Cardiac fibroblast (primary cell): ENCODE measurements around the gene NEDD8.
"Not testable (repeated sequence)": the region's sequence is repeated elsewhere in the genome, so short reads cannot be mapped to it uniquely, and the experiment has no call there.

ENCODE experiments used
- DNase-seq, 2 donors: peaks; one replicate each; pipeline versions ENCODE4 v3.0.0 to v3.0.0-alpha.2; 2010; ENCODE audit warnings: low read depth in 2 of 2
- H3K4me3 ChIP-seq, 2 donors: replicated peaks in 1 of 2; 1 replicate in 1 of 2; 2 replicates in 1 of 2; pipeline ENCODE4 v1.5.1; 2011; ENCODE audit warnings: low read depth in 2 of 2, low read length in 2 of 2, mild to moderate bottlenecking in 2 of 2, moderate library complexity in 1 of 2
- TF ChIP-seq, protein P1 (sequence below): IDR thresholded peaks from one replicate; pipeline ENCODE4 v1.5.1; 2011; ENCODE audit warnings: low read depth, mild to moderate bottlenecking, low read length, inconsistent platforms

NEDD8 gene

DNA sequence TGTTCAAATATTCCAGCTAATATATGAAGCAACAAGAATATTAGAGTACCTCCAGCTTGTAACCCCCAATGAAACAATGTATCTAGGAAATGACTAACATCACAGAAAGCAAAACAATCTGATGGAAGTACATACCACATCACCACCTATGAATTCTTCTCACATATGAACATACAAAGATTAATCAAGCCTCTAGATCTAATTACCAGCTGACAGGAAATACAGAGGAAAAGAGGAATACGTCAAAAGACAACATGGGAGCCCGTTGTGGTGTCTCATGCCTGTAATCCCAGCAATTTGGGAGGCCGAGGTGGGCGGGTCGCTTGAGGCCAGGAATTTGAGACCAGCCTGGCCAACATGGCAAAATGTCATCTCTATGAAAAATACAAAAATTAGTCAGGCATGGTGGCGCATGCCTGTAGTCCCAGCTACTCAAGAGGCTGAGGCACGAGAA, 7.5 kb downstream of the NEDD8 start:
- no peak overlapping the region for H3K4me3 ChIP-seq
- peak; percentile 87 to 96 for DNase-seq
- TF ChIP-seq, protein P1, sequence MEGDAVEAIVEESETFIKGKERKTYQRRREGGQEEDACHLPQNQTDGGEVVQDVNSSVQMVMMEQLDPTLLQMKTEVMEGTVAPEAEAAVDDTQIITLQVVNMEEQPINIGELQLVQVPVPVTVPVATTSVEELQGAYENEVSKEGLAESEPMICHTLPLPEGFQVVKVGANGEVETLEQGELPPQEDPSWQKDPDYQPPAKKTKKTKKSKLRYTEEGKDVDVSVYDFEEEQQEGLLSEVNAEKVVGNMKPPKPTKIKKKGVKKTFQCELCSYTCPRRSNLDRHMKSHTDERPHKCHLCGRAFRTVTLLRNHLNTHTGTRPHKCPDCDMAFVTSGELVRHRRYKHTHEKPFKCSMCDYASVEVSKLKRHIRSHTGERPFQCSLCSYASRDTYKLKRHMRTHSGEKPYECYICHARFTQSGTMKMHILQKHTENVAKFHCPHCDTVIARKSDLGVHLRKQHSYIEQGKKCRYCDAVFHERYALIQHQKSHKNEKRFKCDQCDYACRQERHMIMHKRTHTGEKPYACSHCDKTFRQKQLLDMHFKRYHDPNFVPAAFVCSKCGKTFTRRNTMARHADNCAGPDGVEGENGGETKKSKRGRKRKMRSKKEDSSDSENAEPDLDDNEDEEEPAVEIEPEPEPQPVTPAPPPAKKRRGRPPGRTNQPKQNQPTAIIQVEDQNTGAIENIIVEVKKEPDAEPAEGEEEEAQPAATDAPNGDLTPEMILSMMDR, result no peak

DNA sequence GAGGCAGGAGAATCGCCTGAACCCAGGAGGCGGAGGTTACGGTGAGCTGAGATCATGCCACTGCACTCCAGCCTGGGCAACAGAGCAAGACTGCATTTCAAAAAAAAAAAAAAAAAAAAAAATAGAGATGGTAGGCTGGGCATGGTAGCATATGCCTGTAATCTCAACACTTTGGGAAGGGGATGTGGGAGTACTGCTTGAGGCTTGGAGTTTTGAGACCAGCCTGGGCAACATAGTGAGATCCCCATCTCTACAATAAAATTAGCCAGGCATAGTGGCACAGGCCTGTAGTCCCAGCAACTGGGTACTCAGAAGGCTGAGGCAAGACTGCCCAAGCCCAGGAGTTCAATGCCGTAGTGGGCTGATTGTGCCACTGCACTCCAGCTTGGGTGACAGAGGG, 9.2 kb downstream of the NEDD8 start:
- not testable (repeated sequence) for DNase-seq, H3K4me3 ChIP-seq

DNA sequence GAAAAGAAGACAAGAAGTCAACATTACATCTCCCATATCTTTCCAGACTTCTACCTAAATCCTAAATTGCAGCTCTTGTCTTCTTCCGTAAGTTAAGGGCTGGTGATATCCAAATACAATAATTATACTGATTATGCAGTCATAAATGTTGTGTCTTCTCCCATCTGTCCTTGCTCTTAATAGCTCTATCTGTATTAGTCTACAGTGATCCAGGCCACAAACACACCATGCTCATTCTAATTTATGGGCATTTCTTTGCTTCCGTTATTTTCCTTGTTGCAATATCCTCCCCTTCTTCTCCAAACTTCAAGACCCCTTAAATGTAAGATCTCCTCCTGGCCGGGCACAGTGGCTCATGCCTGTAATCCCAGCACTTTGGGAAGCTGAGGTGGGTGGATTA, 12.6 kb downstream of the NEDD8 start:
- TF ChIP-seq, protein P1, result no peak
- DNase-seq, result no peak

DNA sequence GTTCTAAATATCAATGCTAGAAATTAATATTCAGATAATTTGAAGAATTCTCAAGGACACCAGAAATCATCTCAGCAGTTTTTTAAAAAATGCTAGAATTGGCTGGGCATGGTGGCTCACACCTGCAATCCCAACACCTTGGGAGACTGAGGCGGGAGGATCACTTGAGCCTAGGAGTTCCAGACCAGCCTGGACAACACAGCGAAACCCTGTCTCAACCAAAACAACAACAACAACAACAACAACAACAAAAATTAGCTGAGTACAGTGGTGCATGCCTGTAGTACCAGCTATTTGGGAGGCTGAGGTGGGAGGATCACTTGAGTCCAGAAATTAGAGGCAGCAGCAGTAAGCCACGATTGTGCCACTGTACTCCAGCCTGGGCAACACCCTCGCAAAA, 13.1 kb downstream of the NEDD8 start:
- TF ChIP-seq, protein P1, result no peak
- no peak overlapping the region for H3K4me3 ChIP-seq
- no peak for DNase-seq

More for the DNA sequence above, 12.6 kb downstream of the NEDD8 start:
- H3K4me3 ChIP-seq, result no peak overlapping the region

DNA sequence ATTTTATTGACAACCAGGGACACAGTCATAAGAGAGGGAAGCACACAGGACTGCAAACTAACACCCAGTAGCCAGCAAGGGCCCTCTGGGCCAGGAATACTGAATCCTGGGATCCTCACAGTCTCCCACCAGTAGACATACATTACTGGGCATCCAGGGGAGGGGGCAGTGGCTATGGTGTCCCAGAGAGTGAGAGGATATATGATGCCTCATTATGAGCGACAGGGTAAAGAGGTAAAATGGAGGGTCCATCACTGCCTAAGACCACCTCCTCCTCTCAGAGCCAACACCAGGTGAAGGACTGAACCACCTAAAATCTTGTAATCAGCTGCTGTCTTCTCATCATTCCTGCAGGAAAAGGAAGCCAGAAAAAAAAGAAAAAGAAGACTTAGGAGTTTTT, 15.3 kb downstream of the NEDD8 start:
- not testable (repeated sequence) for DNase-seq

DNA sequence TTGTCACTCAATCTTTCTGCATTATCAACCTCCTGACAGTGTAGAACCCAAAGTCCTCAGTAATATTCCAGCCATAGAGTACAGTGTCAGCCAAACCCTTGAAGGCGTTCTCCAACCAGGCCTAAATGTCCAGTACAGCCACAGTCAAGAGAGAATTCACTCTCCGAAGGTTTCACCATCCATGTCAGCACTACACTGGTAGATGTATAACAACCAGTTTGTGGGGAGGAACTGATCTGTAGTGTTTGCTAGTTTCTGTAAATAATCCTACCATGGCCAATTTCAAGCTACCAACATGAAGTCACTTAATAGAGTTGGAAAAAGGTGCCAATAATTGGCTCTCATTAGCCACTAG, 15.8 kb downstream of the NEDD8 start:
- no peak for DNase-seq
- TF ChIP-seq, protein P1, result no peak
- H3K4me3 ChIP-seq, result peak overlapping the region; percentile 75

More for the DNA sequence above, 15.3 kb downstream of the NEDD8 start:
- H3K4me3 ChIP-seq, result not testable (repeated sequence)

DNA sequence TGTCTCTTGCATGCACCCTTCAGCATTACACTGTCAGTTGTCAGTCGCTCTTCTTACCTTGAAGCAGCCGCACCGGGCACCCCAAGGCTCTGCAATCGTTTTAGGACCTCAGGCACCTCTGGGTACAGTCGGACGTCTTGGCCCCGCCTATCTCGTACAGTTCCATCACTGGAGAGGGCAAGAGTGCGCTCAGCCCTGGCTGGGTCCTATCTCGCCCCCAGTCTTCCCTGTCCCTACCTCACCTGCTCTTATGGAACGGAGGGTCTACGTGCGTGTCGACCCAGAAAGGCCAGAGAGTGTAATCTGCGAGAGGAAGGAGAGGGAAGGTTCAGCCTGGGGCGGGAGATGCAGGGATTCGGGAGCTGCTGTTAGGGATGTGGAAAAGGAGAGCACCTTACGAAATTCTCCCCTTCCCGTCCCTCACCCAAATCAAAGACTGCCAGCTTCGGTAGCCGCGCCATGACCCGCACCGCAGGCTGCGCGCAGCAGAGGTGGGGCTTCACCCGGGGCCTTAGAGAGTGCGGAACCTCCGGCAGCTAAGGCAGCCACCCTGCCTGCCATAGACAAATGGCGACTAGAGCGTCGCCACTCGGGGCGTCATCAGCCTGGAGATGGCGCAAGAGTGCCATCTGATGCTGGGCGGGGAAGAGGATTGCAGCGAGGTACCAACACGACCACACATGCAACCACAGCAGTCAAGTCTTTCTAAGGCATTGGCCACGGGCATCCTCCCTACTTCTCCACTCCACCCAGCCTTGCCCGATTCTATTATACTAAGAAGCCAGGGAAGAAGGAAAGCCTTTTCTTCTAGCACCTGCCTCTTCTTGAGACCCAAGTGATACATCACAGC, 16.4 kb downstream of the NEDD8 start, which contains the start of gene MDP1:
Gene MDP1, minus strand, starts transcription at position 572 of the 850 bp plus-strand sequence. Its CDS starts 111 bp downstream, at position 461.
- peak; percentile 84 to 89 for DNase-seq
- TF ChIP-seq, protein P1, result peak; percentile 25
- peak within 1 kb of the TSS; percentile 75 for H3K4me3 ChIP-seq
